ENCODE data around the gene ENPP3.

DNA sequence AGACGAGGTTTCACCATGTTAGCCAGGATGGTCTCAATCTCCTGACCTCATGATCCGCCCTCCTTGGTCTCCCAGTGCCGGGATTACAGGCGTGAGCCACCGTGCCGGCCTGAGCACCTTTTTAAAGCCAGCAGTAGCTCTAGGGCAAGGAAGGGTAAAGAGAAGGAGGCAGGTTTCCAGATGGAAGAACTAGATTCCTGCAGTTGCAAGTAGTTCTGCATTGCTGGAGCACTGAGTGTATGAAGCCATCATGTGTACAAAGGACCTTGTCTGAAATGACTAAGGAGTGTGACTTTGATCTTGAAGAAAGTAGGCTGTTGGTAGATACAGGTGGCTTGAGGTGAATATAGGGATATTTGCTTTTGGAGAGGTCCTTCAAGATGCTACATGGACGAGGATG is 59.9 kb downstream of the ENPP3 start:
- TF ChIP-seq GABPA (IDR thresholded peaks at IDR 0.05; ENCODE audit: low read depth, low read length) = no peak
- no peak for TF ChIP-seq GABPA (CRISPR knock-in tag; IDR thresholded peaks at IDR 0.05; ENCODE audit: low read depth)
- no peak for TF ChIP-seq FOXJ3 (CRISPR knock-in tag; IDR thresholded peaks at IDR 0.05; ENCODE audit: borderline replicate concordance)
- no peak for TF ChIP-seq RFX1 (IDR thresholded peaks at IDR 0.05)
- TF ChIP-seq ZNF660 (CRISPR knock-in tag; IDR thresholded peaks at IDR 0.05; ENCODE audit: borderline replicate concordance, low read depth) = no peak
- TF ChIP-seq NR1H2 (CRISPR knock-in tag; IDR thresholded peaks at IDR 0.05; ENCODE audit: borderline replicate concordance, low read depth) = no peak
